Measurements from ENCODE around the gene PRMT9. TPM values are rescaled to one million over a fixed set of nuclear protein-coding genes. Genes with fewer than 3 reads are reported as not detected.

The PRMT9 gene
- total RNA-seq, 1 experiment from 2014 or later = 10.5 TPM

- no peak overlapping the region for H4K91ac ChIP-seq (ENCODE audit: insufficient read length, low read depth, low read length)
- H3K27me3 Mint-ChIP-seq (ENCODE audit: low read depth) = no peaks in the 10 kb centered on the region
- no peak overlapping the region for H3K56ac ChIP-seq (ENCODE audit: insufficient read length, low read depth, low read length)
- no peaks in the 10 kb centered on the region for H4K20me1 ChIP-seq (ENCODE audit: control insufficient read depth, insufficient read depth, insufficient read length)
- H3K79me1 ChIP-seq (ENCODE audit: insufficient read depth, low read depth, low read length, poor library complexity, severe bottlenecking) = no peaks in the 10 kb centered on the region
- no peak overlapping the region for H2BK120ac ChIP-seq (ENCODE audit: low read depth, low read length, poor library complexity, severe bottlenecking)
- H4K8ac ChIP-seq (replicated peaks; ENCODE audit: insufficient read length, low read depth, low read length) = no peak overlapping the region
- WGBS (ENCODE audit: extremely low coverage, insufficient read length, low lambda C conversion rate) = no CpG with 5 or more reads among the region's 1 CpG
- no peak for TF ChIP-seq CTCF (conservative IDR thresholded peaks at IDR 0.05)
- H3K9me3 Mint-ChIP-seq = no peaks in the 10 kb centered on the region
- no peak overlapping the region for H3K4me3 Mint-ChIP-seq
- H3K14ac ChIP-seq (ENCODE audit: insufficient read depth, low read length) = no peak overlapping the region
- no peak overlapping the region for H3K9ac ChIP-seq (ENCODE audit: extremely low read depth, insufficient read length, low read length)
- H2BK20ac ChIP-seq (ENCODE audit: low read depth, low read length, poor library complexity, severe bottlenecking) = no peak overlapping the region
- no peaks in the 10 kb centered on the region for H3K23me2 ChIP-seq (ENCODE audit: insufficient read length, low read depth, low read length, poor library complexity, severe bottlenecking)
- peaks cover 5% of the 10 kb centered on the region for H3K4me1 ChIP-seq (ENCODE audit: insufficient read depth, low read length)
- no peaks in the 10 kb centered on the region for H3K27me3 ChIP-seq (ENCODE audit: insufficient read depth, low read length)
- H3K4ac ChIP-seq (ENCODE audit: low read depth, low read length) = no peak overlapping the region
- H2BK15ac ChIP-seq (ENCODE audit: low read depth, low read length) = no peak overlapping the region
- peak overlapping the region in 1 of 3 experiments; percentile 56; a peak in 1 of 7 replicates for H3K27ac Mint-ChIP-seq
- H3K4me2 ChIP-seq (ENCODE audit: insufficient read depth, insufficient read length, low read length) = no peak overlapping the region
- H3K23ac ChIP-seq (ENCODE audit: insufficient read length, low read depth, low read length) = no peak overlapping the region
- H2AK5ac ChIP-seq (ENCODE audit: insufficient read length, low read length) = no peak overlapping the region
- no peak overlapping the region for H2AFZ ChIP-seq (ENCODE audit: low read length)
- no peaks in the 10 kb centered on the region for H3K36me3 Mint-ChIP-seq (ENCODE audit: insufficient read depth in 1 of 3, low read depth in 3 of 3)
- DNase-seq = no peak
- H3K18ac ChIP-seq (ENCODE audit: insufficient read length, low read depth, low read length) = no peak overlapping the region
- H3T11ph ChIP-seq (ENCODE audit: low read length) = no peak overlapping the region
- H3K9me3 ChIP-seq (ENCODE audit: control insufficient read depth, low read depth, low read length) = no peaks in the 10 kb centered on the region
- no peak overlapping the region for H3K27ac ChIP-seq (ENCODE audit: insufficient read length, low read depth, low read length)
- H2BK5ac ChIP-seq (ENCODE audit: insufficient read length, low read length) = no peak overlapping the region
- no peaks in the 10 kb centered on the region for H3K79me2 ChIP-seq (ENCODE audit: insufficient read depth, low read length)
- H4K5ac ChIP-seq (ENCODE audit: insufficient read length, low read depth, low read length) = no peak overlapping the region
- H3K4me1 Mint-ChIP-seq = peaks cover 10 to 12% of the 10 kb centered on the region in 2 experiments
- H2BK12ac ChIP-seq (ENCODE audit: insufficient read length, low read depth, low read length) = no peak overlapping the region
These were observed 84.8 kb downstream of the PRMT9 start for GRCh38 chr4:147599206-147599605.

All from H9 (cell line).